OCI-LY3 (cell line): ENCODE measurements around the gene TSKU.

Experiments
- H2AFZ ChIP-seq: fragments of 200-600, 300-600 bp; shearing (Covaris generic); 2 replicates; pipeline ENCODE4 v1.6.0; 2014; ENCODE audit warnings: antibody characterized with exemption, low read depth, low read length
- H3K27ac ChIP-seq: fragments of 200-600, 300-600 bp; sonication (generic); 2 replicates; pipeline ENCODE4 v1.5.1; 2014; ENCODE audit warnings: mild to moderate bottlenecking, low read length, moderate library complexity, mixed read lengths
- H3K27me3 ChIP-seq: fragments of 200-600, 300-600 bp; sonication (generic); 2 replicates; pipeline ENCODE4 v1.6.1; 2014; ENCODE audit warnings: low read depth, low read length, mixed read lengths
- H3K36me3 ChIP-seq: fragments of 200-600, 300-600 bp; sonication (generic); replicated peaks from 2 replicates; pipeline ENCODE3; 2014; ENCODE audit warnings: low read depth, low read length, mixed read lengths
- H3K4me1 ChIP-seq: fragments of 300-600, 200-600 bp; sonication (generic); 2 replicates; pipeline ENCODE4 v1.6.1; 2014; ENCODE audit warnings: low read length, mixed read lengths
- H3K4me2 ChIP-seq: fragments of 200-600, 300-600 bp; sonication (generic); 2 replicates; pipeline ENCODE4 v1.6.1; 2014; ENCODE audit warnings: low read length, mixed read lengths
- H3K4me3 ChIP-seq: fragments of 300-600, 200-600 bp; sonication (generic); 2 replicates; pipeline ENCODE4 v1.5.1; 2014; ENCODE audit warnings: antibody characterized with exemption, mild to moderate bottlenecking, low read length, moderate library complexity
- H3K79me2 ChIP-seq: fragments of 300-600, 200-600 bp; shearing (Covaris generic); 2 replicates; pipeline ENCODE4 v1.6.1; 2014; ENCODE audit warnings: mild to moderate bottlenecking, low read length, mixed read lengths
- H3K9ac ChIP-seq: fragments of 300-600, 200-600 bp; shearing (Covaris generic); 2 replicates; pipeline ENCODE4 v1.6.0; 2014; ENCODE audit warnings: mild to moderate bottlenecking, low read length, moderate library complexity
- H3K9me3 ChIP-seq: fragments of 200-600, 300-600 bp; shearing (Covaris generic); 2 replicates; pipeline ENCODE4 v1.6.1; 2014; ENCODE audit warnings: low read length, mixed read lengths; ENCODE audit not compliant: insufficient read depth
- H4K20me1 ChIP-seq: fragments of 200-600, 300-600 bp; sonication (generic); 2 replicates; pipeline ENCODE4 v1.6.1; 2016; ENCODE audit warnings: low read length, mixed read lengths; ENCODE audit not compliant: insufficient read depth
- CTCF ChIP-seq: fragments of 200-600, 300-600 bp; sonication (generic); IDR thresholded peaks from 2 replicates; pipeline ENCODE4 v1.5.1; 2014; ENCODE audit warnings: antibody characterized with exemption, low read length, low read depth
- EZH2phosphoT487 ChIP-seq: fragments of 200-600 bp; shearing (Covaris generic); IDR thresholded peaks from 2 replicates; pipeline ENCODE4 v1.6.1; 2018; ENCODE audit warnings: antibody characterized with exemption, mixed run types, low read depth

The TSKU gene

GRCh38 chr11:76739798-76740197, 43.4 kb upstream of the TSKU start:
- no peak overlapping the region for H3K4me3 ChIP-seq
- H3K36me3 ChIP-seq: no peaks in the 10 kb centered on the region
- peaks cover 2% of the 10 kb centered on the region; the same call in 1 of the 2 replicates for H3K4me1 ChIP-seq
- no peak for TF ChIP-seq CTCF
- no peak for TF ChIP-seq EZH2phosphoT487
- no peaks in the 10 kb centered on the region for H4K20me1 ChIP-seq
- H2AFZ ChIP-seq: no peak overlapping the region
- H3K79me2 ChIP-seq: no peaks in the 10 kb centered on the region
- no peaks in the 10 kb centered on the region for H3K9me3 ChIP-seq
- H3K27me3 ChIP-seq: 0 out of 2 replicates have a peak, but pooled peaks cover 15% of the 10 kb centered on the region
- no peak overlapping the region for H3K9ac ChIP-seq
- H3K27ac ChIP-seq: no peak overlapping the region
- no peak overlapping the region for H3K4me2 ChIP-seq

- no peak overlapping the region for H3K9ac ChIP-seq
- peaks cover 2% of the 10 kb centered on the region; the same call in 1 of the 2 replicates for H3K4me1 ChIP-seq
- H3K4me2 ChIP-seq: no peak overlapping the region
- no peak overlapping the region for H2AFZ ChIP-seq
- no peaks in the 10 kb centered on the region for H4K20me1 ChIP-seq
- no peaks in the 10 kb centered on the region for H3K9me3 ChIP-seq
- TF ChIP-seq CTCF: no peak
- no peak for TF ChIP-seq EZH2phosphoT487
- H3K4me3 ChIP-seq: no peak overlapping the region
- H3K27ac ChIP-seq: no peak overlapping the region
- H3K27me3 ChIP-seq: 0 out of 2 replicates have a peak, but pooled peaks cover 7% of the 10 kb centered on the region
- no peaks in the 10 kb centered on the region for H3K36me3 ChIP-seq
- no peaks in the 10 kb centered on the region for H3K79me2 ChIP-seq
These were observed 42.4 kb upstream of the TSKU start for GRCh38 chr11:76740772-76741171.

DNA sequence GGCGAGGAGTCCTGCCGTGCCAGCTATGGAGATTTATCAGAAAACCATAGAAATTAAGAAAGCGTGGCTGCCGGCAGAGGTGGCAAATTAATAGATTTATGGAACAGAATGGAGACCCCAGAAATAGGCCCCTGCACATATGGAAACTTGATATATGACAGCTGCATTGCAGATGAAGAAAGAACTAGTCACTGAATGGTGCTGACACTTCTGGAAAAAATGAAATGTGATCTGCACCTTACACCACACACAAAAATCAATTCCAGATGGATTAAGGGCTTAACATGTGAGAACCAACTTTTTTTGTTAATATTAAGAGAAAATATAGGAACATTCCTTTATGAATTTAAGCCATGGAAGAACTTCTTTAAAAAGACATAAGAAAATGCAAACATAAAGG, 40.3 kb upstream of the TSKU start:
- no peak overlapping the region for H3K4me3 ChIP-seq
- no peak overlapping the region for H3K4me2 ChIP-seq
- no peak overlapping the region for H3K9ac ChIP-seq
- H3K4me1 ChIP-seq: peaks cover 2% of the 10 kb centered on the region; the same call in 1 of the 2 replicates
- TF ChIP-seq EZH2phosphoT487 (no peak), CTCF (no peak)
- 0 out of 2 replicates have a peak, but pooled peaks cover 10% of the 10 kb centered on the region for H3K27me3 ChIP-seq
- H3K27ac ChIP-seq: no peak overlapping the region
- no peaks in the 10 kb centered on the region for H3K9me3 ChIP-seq
- no peaks in the 10 kb centered on the region for H4K20me1 ChIP-seq
- H3K79me2 ChIP-seq: no peaks in the 10 kb centered on the region
- H3K36me3 ChIP-seq: no peaks in the 10 kb centered on the region
- no peak overlapping the region for H2AFZ ChIP-seq

DNA sequence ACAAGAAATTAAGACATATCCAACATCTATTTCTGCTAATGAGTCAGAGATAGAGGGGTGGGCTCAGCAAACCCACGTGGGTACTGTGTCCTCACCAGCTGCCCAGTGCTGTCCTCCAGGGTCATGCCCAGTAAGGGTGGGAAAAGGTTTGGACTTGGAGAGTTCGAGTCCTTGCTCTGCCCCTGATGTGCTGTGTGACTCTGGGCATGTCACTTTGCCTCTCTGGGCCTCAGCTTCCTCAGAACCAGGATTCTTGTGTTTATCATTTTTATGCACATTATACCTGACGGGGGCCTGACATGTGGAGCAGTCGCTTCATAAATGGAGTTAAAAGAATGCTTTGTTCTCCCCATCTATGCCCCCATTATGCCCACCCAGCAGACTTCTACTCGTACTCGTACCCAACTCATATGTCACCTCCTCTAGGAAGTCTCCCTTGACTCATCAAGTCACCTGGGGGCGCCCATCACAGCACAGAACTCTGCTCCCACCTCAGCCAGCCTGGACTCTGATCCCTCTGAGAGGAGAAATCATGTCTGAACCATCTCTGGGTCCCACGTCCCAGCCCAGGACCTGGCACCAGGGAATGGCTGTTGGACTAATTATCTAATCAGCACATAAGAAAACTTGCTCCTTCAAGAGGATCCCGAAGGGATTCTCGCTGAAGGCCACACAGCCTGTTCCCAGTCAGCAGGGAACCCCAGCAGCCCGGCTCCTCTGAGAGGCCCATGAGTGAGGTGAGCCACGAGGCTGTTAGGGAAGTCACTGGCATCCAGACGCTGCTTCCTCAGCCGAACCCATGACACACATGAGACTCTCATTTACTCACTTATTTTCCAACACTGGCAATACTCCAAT, 38.7 kb upstream of the TSKU start:
- Histone ChIP-seq H3K27ac (no peak overlapping the region), H3K27me3 (0 out of 2 replicates have a peak, but pooled peaks cover 11% of the 10 kb centered on the region), H4K20me1 (no peaks in the 10 kb centered on the region), H3K36me3 (no peaks in the 10 kb centered on the region), H3K4me1 (peaks cover 2% of the 10 kb centered on the region; the same call in 1 of the 2 replicates), H2AFZ (no peak overlapping the region), H3K4me3 (no peak overlapping the region), H3K9me3 (no peaks in the 10 kb centered on the region), H3K9ac (no peak overlapping the region), H3K4me2 (no peak overlapping the region), H3K79me2 (no peaks in the 10 kb centered on the region)
- TF ChIP-seq CTCF: no peak
- TF ChIP-seq EZH2phosphoT487: no peak
